ENCODE measurements around the gene CTDSPL.

CTDSPL gene

DNA sequence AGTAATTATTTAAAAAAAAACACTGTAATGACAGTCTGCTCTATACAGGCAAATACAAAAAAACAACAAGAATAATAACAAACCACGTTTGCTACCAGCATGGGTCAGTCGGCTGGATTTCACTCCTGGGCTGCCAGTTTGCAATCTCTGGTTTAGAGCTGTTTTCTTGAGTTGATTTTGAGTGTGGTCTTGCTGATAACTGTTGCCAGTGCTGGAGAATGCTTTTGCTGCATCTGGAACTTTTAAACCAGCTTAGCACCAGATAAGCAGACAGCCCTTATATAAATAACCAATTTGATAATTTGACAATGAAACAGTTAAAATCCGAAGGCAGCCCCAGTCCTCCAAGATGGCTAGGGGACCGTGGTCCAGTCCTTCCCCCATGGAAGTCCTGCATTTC lies 14.0 kb upstream of the CTDSPL start:
- H3K9ac ChIP-seq (ENCODE audit: insufficient read length), result no peak overlapping the region
- no peak for TF ChIP-seq EZH2 (IDR thresholded peaks at IDR 0.05)
- no peak for TF ChIP-seq POLR2AphosphoS5 (IDR thresholded peaks at IDR 0.05; ENCODE audit: borderline replicate concordance, low read depth, low read length)
- TF ChIP-seq FOXP2 (optimal IDR thresholded peaks at IDR 0.05; ENCODE audit: control extremely low read depth, extremely low read length, insufficient read depth), result no peak
- H3K4me3 ChIP-seq, result no peak overlapping the region
- no peak overlapping the region for H3K27ac ChIP-seq
- no peak for DNase-seq (ENCODE audit: low read depth, low spot score)
- no peaks in the 10 kb centered on the region for H3K36me3 ChIP-seq (ENCODE audit: insufficient read depth, low read length)
- H3K9me3 ChIP-seq (ENCODE audit: low read depth, low read length), result no peaks in the 10 kb centered on the region

DNA sequence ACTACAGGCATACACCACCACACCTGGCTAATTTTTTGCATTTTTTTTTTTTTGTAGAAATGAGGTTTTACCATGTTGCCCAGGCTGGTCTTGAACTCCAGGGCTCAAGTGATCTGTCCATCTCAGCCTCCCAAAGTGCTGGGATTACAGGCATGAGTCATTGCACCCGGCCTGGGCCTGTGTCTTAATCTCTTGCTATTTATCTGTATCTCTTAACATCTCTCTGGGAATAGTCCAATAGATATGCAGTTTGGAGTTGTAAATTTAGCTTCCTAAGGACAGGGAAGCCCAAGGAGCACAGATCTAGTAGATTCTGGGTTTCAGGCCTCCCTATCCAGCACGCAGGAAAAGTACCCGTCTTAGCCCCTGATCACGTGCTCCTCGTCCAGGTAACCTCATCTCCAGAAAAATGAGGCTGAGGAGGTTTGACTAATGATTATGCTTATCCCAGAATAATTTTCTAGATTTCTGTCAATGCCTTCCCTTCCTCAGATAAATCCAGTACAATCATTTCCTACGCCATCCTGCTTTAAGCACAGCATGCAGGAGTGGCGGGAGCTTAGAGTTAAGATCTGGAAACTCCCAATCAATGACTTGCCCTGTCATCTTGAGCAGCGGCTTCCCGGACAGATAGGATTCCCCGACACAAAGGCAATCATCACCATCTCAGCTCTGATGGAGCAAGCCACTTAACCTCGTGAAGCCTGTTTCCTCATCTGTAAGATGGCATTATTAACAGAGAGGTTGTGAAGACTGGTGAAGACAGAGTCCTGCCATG lies 12.3 kb upstream of the CTDSPL start:
- no peak for DNase-seq (ENCODE audit: low read depth, low spot score)
- no peak for TF ChIP-seq FOXP2 (optimal IDR thresholded peaks at IDR 0.05; ENCODE audit: control extremely low read depth, extremely low read length, insufficient read depth)
- no peak for TF ChIP-seq EZH2 (IDR thresholded peaks at IDR 0.05)
- no peak for TF ChIP-seq POLR2AphosphoS5 (IDR thresholded peaks at IDR 0.05; ENCODE audit: borderline replicate concordance, low read depth, low read length)
- no peaks in the 10 kb centered on the region for H3K9me3 ChIP-seq (ENCODE audit: low read depth, low read length)

DNA sequence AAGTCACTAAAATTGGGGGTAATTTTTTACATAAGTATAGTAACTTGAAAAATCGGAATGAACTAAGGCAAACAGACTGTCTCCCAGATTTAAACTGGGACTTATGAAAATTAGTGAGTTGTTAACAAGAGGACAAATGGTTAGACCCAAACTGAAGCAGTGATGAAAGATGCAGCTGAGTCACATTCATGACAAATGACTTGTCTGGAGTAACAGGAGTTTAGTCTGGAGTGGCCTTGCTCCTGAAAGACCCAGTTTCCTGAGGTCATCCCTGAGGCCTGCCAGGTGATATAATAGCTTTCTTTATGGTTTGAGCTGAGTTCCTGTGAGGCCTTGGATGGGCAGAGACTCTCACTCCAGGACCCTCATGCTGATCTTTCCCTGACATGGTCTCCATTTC lies 9.6 kb upstream of the CTDSPL start:
- H3K9me3 ChIP-seq (ENCODE audit: low read depth, low read length), result no peaks in the 10 kb centered on the region
- H3K9ac ChIP-seq (ENCODE audit: insufficient read length), result no peak overlapping the region
- no peaks in the 10 kb centered on the region for H3K36me3 ChIP-seq (ENCODE audit: insufficient read depth, low read length)
- H3K27ac ChIP-seq, result no peak overlapping the region
- TF ChIP-seq POLR2AphosphoS5 (IDR thresholded peaks at IDR 0.05; ENCODE audit: borderline replicate concordance, low read depth, low read length), result no peak
- TF ChIP-seq EZH2 (IDR thresholded peaks at IDR 0.05), result no peak
- TF ChIP-seq FOXP2 (optimal IDR thresholded peaks at IDR 0.05; ENCODE audit: control extremely low read depth, extremely low read length, insufficient read depth), result no peak
- DNase-seq (ENCODE audit: low read depth, low spot score), result no peak
- no peak overlapping the region for H3K4me3 ChIP-seq

More for the DNA sequence above, 12.3 kb upstream of the CTDSPL start:
- Histone ChIP-seq H3K4me3 (no peak overlapping the region), H3K36me3 (ENCODE audit: insufficient read depth, low read length) (no peaks in the 10 kb centered on the region), H3K9ac (ENCODE audit: insufficient read length) (no peak overlapping the region), H3K27ac (no peak overlapping the region)

DNA sequence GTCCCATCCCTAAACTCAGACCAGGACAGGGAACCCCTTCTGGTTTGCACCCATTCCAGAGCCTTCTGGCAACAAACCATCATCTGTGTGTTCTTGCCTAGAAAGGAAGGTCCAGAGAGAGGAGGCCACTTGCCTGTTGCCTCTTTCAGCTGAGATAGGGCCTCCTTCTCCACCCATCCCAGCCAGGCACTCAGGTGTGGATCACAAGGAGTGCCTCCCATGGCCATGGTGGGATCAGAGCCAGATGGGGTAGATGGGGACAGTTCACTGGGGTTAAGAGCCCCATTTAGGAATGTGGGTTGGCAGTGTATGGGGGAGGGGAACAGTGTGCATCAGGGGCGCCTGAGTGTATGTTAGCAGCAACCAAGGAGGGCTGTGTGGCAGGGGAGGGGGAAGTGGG lies 8.9 kb upstream of the CTDSPL start:
- H3K36me3 ChIP-seq (ENCODE audit: insufficient read depth, low read length), result no peaks in the 10 kb centered on the region
- H3K4me3 ChIP-seq, result no peak overlapping the region
- no peak for DNase-seq (ENCODE audit: low read depth, low spot score)
- H3K27ac ChIP-seq, result no peak overlapping the region
- no peak for TF ChIP-seq FOXP2 (optimal IDR thresholded peaks at IDR 0.05; ENCODE audit: control extremely low read depth, extremely low read length, insufficient read depth)
- no peak overlapping the region for H3K9ac ChIP-seq (ENCODE audit: insufficient read length)
- H3K9me3 ChIP-seq (ENCODE audit: low read depth, low read length), result no peaks in the 10 kb centered on the region

DNA sequence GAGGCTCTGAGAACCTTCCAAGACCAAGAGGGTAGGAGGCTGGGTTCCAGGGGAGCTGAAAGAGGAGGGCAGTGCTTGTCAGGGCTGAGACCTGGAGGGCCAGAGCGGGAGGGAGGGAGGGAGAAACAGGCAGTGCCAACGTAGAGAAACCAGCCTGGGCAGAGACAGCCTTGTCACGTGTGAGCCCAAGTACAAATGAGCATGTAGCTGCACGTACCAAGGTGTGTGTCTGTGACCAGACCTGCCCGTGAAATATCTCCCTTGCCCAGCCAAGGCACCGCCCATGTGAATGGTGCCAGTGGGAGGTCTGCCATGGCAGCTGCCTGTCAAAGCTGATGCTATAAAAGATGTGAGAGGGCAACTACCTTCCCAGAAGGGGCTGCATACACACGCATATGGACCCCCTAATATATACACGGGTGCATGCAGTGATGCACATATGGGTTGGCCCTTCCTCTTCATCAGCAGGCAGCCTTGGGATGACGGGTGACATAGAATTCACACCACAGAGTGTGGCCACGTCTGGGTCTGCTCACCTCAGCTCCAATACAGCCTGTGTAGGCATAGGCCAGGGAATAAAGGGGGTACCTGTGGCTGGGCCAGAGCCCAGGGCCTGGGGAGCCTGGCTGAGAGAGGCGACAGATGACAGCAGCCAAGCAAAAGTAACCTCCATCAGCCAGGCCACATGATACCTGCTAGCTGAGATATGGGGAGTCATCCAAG lies 7.8 kb upstream of the CTDSPL start:
- Histone ChIP-seq H3K36me3 (ENCODE audit: insufficient read depth, low read length) (no peaks in the 10 kb centered on the region), H3K27ac (no peak overlapping the region), H3K9ac (ENCODE audit: insufficient read length) (no peak overlapping the region), H3K9me3 (ENCODE audit: low read depth, low read length) (no peaks in the 10 kb centered on the region), H3K4me3 (no peak overlapping the region)
- TF ChIP-seq EZH2 (IDR thresholded peaks at IDR 0.05) (no peak), FOXP2 (optimal IDR thresholded peaks at IDR 0.05; ENCODE audit: control extremely low read depth, extremely low read length, insufficient read depth) (no peak), POLR2AphosphoS5 (IDR thresholded peaks at IDR 0.05; ENCODE audit: borderline replicate concordance, low read depth, low read length) (no peak)
- no peak for DNase-seq (ENCODE audit: low read depth, low spot score)

DNA sequence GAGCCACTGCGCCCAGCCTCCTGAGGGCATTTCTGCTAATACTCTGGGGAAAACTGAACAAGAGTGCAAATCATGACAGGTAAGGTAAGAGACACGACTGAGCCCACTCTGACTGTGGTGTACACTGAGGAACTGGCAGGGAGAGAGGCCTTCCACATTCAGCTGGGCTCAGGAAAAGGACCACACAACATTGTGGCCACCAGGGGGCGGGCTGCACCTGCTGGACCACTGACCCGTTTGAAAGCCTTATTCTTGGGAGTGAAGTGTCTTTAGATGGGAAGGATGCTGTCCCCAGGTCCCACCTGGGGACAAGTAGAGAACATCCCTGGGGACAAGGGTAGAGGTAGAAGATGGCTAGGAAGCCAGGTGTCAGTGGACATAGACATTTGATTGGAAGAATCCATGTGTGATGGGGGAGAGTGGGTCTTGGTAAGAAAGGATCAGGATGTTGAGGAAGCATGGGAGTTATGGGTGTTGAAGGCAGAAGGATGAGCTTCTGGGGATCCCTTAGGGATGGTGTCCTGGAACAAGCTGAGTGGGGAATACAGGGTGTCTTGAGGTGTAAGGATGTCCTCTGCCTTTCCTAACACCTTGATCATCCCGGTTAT lies 6.2 kb upstream of the CTDSPL start:
- no peak overlapping the region for H3K4me3 ChIP-seq
- H3K36me3 ChIP-seq (ENCODE audit: insufficient read depth, low read length), result no peaks in the 10 kb centered on the region
- TF ChIP-seq EZH2 (IDR thresholded peaks at IDR 0.05) (no peak), FOXP2 (optimal IDR thresholded peaks at IDR 0.05; ENCODE audit: control extremely low read depth, extremely low read length, insufficient read depth) (no peak), POLR2AphosphoS5 (IDR thresholded peaks at IDR 0.05; ENCODE audit: borderline replicate concordance, low read depth, low read length) (no peak)
- no peaks in the 10 kb centered on the region for H3K9me3 ChIP-seq (ENCODE audit: low read depth, low read length)
- H3K27ac ChIP-seq, result no peak overlapping the region
- no peak overlapping the region for H3K9ac ChIP-seq (ENCODE audit: insufficient read length)
- DNase-seq (ENCODE audit: low read depth, low spot score), result no peak

- DNase-seq (ENCODE audit: low read depth, low spot score), result no peak
- no peak overlapping the region for H3K4me3 ChIP-seq
- no peak overlapping the region for H3K27ac ChIP-seq
- no peak overlapping the region for H3K9ac ChIP-seq (ENCODE audit: insufficient read length)
- H3K9me3 ChIP-seq (ENCODE audit: low read depth, low read length), result no peaks in the 10 kb centered on the region
- no peaks in the 10 kb centered on the region for H3K36me3 ChIP-seq (ENCODE audit: insufficient read depth, low read length)
- no peak for TF ChIP-seq EZH2 (IDR thresholded peaks at IDR 0.05)
- TF ChIP-seq FOXP2 (optimal IDR thresholded peaks at IDR 0.05; ENCODE audit: control extremely low read depth, extremely low read length, insufficient read depth), result no peak
- TF ChIP-seq POLR2AphosphoS5 (IDR thresholded peaks at IDR 0.05; ENCODE audit: borderline replicate concordance, low read depth, low read length), result no peak
Observed at GRCh38 chr3:37856381-37856780, 5.3 kb upstream of the CTDSPL start.

DNA sequence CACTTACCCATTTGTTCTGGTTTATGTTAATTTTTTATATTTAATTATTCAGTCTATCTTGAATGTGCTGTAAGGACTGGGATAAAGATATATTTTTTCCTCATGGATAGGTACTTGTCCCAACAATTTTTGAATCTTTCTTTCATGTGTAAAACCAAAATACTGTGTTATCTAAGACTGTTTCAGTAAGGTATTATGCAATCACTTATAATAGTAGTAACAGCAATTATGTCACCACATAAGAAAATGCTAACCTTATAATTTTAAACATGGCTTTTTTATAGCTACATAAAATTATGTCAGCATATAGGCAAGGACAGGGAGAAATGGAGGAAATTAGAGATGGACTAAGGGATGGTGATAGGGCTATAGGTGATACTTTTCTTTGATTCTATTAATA lies 2.9 kb upstream of the CTDSPL start:
- no peak for TF ChIP-seq POLR2AphosphoS5 (IDR thresholded peaks at IDR 0.05; ENCODE audit: borderline replicate concordance, low read depth, low read length)
- no peak for TF ChIP-seq FOXP2 (optimal IDR thresholded peaks at IDR 0.05; ENCODE audit: control extremely low read depth, extremely low read length, insufficient read depth)
- no peak for TF ChIP-seq EZH2 (IDR thresholded peaks at IDR 0.05)
- no peaks in the 10 kb centered on the region for H3K9me3 ChIP-seq (ENCODE audit: low read depth, low read length)
- no peaks in the 10 kb centered on the region for H3K36me3 ChIP-seq (ENCODE audit: insufficient read depth, low read length)
- DNase-seq (ENCODE audit: low read depth, low spot score), result no peak
- no peak overlapping the region for H3K27ac ChIP-seq
- no peak overlapping the region for H3K9ac ChIP-seq (ENCODE audit: insufficient read length)
- no peak overlapping the region for H3K4me3 ChIP-seq
